ENCODE data around the gene P3R3URF.

P3R3URF gene

DNA sequence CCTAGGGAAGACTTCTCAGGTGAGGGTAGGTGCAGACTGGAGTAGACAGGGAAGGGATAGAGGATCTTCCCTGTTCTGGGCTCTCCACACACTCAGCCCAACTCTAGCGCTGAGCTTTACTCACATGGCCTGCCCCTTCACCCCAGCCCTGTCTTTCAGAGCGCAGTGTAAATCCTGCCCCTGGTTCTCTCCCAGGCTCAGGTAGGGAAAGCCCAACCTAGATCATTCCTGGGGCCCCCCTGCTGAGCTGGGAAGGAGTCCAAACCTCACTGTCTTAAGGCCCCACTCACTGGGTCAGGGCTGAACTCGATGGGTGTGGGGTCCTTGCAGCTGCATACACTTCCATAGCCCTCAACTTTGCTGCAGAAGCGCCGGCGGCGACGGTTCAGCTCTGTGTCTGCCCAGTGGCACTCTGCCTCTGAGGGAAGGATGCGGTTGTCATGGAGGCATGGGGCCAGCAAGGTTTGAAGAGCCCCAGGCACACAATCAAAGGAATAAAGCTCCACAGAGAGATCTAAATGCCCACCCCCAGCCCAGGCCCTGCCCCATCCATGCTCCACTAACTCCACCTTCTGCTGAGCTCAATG, 17.8 kb upstream of the P3R3URF start:
- DNase-seq (ENCODE audit: low read depth in 3 of 3): no peak

DNA sequence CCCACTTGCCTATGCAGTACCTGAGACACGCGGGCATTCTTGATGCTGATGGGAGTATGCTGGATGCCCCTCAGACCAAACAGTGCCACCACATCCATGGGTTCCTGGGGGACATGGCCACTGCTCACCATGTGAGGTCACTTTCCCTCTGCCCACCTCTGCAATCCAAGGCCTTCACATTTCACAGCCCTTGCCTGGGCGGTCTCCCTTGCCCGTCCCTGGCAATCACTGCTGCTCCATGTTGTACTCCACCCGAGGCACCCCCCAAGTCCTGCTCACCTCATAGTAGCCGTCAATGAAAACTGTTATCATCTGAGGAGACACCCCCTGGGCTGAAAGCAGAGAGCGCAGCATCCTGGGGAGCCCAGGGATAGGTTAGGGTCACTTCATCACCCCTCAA, 17.0 kb upstream of the P3R3URF start:
- no peak for DNase-seq (ENCODE audit: low read depth in 3 of 3)

DNA sequence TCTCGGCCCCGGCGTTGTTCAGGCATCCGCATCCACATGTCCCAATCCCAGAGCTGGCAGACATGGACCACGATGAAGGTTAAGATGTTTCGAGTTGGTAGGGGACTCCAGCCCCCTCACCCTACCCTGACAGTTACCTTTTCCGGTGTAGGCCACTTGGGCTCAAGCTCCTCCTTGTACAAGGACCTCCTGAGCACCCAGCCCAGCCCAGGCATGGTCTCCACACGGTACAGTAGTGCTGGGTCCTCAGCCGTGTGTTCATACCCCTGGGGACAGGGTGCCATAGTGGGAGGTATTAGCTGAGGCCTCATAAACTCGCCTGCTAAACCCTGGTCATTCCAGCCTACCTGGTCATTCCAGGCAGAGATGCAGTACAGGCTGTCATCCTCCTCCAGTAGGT, 15.9 kb upstream of the P3R3URF start:
- DNase-seq (ENCODE audit: low read depth in 3 of 3): no peak

DNA sequence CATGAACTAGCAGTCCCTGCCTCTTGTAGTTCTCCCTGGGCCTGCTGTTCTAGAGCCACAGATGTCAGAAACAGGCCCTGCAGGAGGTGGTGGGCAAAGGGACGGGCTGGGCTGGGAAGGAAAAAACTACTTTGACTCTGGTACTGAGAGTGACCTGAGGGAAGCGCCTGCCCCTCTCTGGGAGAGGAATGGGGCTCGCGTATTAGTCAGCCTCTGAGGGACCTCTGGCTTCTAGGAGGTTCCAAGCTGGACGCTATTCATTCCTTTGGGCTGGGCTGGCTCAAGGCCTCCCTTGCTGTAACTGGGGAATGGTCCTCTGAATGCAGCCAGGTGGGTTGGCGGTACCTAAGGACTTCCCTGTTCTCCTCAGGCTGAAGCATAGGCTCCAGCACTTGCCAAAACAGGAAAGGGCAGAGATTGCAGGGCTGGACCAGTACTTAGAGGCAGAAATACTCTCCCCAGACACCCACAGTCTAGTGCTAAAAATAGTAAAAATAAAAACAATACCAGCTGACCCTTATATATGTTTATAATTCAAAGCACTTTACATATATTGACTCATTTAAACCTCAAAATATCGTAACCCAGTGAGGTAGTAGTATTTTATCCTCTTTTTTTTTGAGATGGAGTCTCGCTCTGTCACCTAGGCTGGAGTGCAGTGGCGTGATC, 14.9 kb upstream of the P3R3URF start:
- no peak for DNase-seq (ENCODE audit: low read depth in 3 of 3)

DNA sequence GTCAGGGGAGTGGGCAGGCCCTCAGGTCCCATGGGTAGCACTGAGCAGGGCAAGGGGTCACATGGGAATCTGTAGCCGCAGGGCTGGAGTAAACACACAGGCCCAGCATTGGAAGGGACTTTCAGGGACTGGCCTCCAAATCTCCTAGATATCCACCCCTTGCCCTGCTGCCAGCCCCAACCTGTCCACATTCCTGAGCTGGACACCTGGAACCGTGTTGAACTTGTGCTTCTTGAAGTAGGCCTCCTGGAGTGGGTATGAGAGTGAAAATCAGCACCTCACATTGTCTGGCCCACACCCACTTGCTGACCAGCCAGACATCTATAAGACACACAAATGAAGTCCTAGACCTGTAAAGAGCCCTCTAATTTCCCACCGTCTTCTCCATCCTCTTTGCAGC, 14.3 kb upstream of the P3R3URF start:
- DNase-seq (ENCODE audit: low read depth in 3 of 3): no peak

DNA sequence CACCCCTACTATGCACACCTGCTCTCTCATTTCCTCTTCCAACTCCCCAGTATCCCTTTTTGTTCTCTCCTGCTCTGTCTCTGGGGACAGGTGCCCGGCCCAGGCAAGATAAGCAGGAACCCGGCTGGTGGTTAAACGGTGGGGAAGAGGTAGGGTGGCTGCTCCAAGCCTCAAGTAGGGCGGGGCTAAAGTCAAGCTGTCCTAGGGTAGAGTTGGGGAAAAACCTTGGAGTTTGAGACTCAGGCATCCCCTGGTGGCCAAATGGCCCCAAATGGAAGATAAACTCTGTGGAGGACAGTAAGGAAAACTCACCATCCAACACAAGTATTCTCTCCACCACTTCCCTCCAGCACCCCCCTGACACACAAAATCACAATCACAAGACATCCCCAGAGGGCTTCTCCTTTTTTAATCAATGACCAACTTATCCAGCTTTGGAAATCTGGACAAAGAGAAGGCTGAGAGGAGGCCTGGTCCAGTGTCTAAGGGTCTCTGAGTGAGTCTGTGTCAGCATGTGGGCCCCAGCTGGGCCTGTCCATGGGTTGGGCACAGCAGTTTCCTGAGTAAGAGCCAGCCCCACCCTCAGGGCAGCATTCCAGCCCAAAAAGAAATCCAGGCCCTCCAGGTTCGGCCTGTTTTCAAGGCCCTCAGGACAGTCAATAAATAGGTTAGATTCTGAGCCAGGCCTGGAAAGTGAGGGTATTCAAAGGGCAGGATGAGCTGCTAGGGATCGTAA, 12.2 kb upstream of the P3R3URF start:
- no peak for DNase-seq (ENCODE audit: low read depth in 3 of 3)

DNA sequence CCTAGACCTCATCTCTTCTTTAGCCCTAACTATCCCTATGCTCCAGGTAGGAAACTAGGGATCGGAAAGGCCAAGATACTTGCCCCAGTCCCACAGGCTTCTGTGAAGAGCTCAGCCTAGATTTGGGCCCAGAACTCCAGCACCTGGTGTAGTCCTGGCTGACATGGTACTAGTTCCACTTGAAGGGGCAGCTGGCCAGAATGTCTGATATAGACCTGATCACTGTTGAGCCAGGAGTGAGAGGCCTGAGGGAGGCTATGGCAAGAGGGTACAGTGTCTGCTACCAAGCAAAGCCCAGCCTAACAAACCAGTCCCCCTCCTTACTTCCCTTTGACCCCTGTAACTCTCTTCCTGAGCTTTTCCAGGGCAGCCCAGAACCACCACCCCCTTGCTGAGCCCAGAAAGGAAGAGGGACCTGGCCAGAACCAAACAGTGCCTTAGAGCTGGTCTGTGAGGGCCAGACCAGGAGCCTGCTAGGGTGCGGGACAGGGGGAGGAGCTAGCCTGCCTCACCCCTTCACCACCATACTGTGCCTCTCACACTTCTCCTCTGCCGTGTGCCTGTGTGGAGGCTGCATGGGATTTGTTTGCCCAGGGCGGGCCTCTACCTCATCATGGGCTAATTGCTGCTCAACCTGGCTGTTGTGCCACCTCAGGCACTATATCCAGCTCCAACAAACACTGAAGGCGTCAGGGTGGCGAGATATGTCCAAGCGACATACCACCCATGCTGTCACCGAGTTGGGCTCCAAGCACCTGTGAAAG, 11.0 kb upstream of the P3R3URF start:
- DNase-seq (ENCODE audit: low read depth in 3 of 3): no peak

DNA sequence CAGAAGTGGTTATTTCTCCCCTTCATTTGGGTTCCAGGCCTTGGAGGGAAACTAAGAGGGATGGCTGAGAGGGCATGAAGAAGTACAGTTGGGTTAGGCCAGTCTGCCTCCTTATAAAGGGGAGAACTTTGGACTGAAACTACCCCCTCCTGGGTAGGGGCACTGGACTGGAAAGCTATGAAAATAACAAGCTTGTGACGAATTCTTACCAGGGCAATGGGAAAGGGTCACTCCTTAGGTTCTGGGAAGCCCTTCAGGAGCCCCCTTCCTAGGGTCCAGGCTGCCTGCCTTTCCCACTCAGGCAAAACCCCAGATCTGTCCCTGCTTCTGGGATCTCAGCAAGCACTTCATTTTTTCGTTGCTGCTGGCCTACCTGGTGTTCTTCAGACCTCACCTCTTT, 9.8 kb upstream of the P3R3URF start:
- no peak for DNase-seq (ENCODE audit: low read depth in 3 of 3)

DNA sequence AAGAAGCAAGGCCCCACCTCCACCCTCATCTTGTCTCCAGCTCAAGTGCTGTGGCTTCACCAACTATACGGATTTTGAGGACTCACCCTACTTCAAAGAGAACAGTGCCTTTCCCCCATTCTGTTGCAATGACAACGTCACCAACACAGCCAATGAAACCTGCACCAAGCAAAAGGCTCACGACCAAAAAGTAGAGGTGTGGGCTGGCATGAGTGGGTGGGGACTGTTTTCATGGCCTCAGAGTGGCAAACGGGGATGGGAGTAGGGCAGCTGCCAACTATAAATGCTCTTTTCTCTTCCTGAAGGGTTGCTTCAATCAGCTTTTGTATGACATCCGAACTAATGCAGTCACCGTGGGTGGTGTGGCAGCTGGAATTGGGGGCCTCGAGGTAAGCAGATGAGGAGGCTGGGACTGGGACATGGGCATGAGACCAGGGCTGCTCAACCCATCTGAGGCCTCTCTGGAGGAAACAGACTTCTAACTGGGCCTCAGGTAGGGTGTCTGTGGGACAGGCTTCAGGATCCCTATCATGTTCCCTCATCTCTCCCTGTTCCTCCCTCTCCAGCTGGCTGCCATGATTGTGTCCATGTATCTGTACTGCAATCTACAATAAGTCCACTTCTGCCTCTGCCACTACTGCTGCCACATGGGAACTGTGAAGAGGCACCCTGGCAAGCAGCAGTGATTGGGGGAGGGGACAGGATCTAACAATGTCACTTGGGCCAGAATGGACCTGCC, 8.8 kb upstream of the P3R3URF start:
- DNase-seq (ENCODE audit: low read depth in 3 of 3): peak; percentile 37 to 60 (median 56)

DNA sequence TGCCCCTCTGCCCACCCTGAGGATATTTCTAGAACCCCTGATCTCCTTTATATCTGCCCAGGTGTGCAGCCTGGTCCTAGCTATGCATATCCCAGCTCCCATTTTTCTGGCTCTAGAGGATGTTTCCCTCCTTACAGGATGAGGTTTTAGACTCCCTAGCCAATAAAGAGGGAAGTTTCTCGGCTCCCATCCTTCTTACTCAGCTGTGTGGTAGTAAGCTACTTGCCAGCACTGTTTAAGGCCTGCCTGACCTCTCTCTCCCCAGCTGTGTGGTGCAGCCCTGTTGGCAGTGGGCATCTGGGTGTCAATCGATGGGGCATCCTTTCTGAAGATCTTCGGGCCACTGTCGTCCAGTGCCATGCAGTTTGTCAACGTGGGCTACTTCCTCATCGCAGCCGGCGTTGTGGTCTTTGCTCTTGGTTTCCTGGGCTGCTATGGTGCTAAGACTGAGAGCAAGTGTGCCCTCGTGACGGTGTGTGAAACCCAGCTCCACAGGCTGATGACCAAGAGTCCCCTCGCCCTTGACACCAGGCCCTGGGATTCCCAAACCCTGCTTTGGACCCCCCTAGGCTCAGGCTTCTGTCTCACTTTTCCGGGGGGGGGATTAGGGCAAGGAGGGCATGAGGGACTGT, 7.8 kb upstream of the P3R3URF start:
- DNase-seq (ENCODE audit: low read depth in 3 of 3): no peak

DNA sequence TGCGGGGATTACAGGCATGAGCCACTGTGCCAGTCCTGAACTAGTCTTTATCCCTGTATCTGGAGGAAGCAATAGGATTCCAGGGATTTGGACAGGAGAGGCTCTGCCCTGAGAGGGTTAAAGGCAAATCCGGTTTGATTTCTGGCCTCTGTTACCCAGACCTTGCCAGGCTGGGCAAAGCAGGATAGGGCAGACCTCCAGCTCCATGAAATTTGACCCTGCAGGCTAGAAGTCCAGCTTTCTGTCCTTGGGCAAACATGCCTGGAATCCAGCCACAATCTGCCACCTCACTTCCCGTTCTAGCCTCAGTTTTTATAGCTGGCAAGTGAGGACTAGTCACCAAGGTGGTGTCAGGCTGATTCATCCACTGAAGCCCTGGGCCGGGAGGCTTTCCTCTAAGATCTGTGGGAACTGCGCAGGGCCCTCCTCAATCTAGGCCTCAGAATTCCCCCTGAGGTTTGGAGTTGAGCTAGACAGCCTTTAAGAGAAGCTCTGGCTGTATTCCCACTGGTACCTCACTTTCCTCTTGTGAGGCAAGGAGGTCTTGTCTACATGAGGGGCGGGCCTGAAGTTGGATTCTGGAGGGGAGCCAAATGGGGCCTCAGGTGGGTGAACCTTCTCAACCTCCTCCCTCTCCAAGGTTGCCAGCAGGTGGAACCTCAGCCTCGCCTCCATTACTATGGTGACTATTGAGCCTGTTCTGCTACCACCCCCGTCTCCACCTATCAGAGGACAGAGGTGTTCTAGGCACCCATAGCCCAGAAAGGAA, 7.0 kb upstream of the P3R3URF start:
- DNase-seq (ENCODE audit: low read depth in 3 of 3): no peak

DNA sequence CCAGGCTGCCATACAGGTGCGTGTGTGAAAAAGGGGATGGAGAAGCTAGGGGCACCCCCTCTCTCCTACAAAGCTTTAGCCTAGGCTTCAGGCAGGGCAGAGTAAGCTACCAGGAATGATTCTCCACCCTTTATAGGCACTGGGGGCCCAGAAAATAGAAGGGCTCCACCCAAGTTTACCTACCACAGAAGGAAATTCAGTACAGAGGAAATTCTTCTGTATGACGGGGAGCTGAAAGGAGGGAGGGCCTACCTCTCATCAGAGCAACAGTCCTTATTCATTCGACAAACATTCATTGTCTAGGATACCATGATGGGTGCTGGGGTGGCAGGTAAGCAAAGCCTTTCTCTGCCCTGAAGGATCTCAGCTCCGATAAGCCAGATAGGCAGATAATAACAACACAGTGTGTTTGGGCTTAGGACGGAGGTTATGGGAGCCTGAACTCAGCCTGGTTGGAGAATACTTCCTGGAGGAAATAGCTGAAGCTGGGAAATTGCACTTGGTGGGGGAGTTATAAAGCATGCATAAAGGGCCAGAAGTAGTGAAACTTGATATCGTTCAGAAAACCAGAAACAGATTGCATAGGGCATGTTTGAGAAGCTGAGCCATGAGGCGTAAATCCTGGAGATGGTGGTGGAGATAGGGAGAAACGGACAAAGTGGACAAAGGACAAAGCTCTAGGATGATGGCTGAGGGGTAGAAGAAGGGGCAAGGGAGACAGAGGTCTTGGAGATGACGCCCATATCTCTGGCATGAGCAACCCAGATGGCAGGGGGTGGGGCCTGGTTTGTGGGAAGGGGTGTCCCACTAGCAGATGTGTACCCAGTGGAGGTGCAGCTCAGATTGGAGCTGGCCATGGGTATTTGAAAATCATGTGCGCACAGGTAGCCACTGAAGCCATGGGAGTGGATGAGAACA, 5.3 kb upstream of the P3R3URF start:
- no peak for DNase-seq (ENCODE audit: low read depth in 3 of 3)

DNA sequence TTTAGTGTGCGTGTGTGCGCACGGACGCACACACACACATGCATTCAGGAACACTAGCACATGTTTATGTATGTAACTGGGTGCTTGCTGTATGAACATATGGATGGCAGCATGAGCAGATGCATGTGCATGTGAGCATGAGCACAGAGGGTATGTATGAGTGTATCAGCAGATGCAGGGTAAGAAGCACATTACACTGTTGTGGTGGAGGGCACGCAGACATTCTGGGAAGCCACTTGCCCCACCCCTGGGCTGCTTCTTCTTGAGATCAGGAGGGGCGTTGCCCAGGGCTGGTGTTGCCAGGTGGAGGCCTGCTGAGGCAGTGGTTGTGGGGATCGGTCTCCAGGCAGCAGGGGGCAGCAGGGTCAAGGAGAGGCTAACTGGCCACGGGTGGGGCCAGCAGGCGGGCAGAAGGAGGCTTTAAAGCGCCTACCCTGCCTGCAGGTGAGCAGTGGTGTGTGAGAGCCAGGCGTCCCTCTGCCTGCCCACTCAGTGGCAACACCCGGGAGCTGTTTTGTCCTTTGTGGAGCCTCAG, 3.9 kb upstream of the P3R3URF start:
- DNase-seq (ENCODE audit: low read depth in 3 of 3): no peak

DNA sequence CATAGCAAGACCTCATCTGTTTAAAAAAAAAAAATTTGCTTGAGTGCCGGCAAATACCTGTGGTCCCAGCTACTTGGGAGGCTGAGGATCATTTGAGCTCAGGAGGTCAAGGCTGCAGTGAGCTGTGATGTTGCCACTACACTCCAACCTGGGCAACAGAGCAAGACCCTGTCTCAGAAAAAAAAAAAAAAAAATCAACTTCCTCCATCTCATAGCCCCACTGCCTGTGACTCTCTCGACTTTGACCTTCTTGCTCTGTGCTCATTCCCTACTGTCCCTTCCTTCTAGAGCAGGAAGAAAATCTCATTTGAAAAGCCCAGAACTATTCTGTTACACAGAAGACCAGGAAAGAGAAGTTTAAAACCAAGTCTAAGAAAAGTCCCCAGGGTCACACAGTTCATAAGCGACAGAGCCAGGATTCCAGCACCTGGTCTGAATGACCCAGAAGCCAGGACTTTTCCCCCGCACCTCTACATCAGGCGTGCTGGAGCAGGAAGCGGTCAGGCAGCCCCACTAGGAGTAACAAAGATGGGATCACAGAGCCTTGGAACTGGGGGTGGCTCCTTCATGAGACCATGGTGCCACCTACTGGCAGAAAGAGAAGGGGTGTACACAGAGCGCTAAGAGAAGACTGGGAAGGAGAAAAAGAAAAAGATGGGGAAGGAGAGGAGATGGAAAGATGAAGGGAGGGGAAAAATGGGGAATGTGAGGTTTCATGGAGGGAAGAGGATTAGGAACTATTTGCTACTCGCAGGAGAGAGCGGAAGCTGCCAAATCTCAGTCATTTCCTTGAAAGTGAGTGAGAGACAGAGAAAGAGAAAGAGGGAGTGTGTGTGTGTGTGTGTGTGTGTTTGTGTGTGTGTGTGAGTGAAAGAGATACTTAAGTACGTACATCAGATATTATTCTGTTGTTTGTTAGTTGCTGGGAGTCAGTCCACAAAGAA, 3.1 kb upstream of the P3R3URF start:
- DNase-seq (ENCODE audit: low read depth in 3 of 3): peak in 2 of 3 experiments; percentile 46 to 64

DNA sequence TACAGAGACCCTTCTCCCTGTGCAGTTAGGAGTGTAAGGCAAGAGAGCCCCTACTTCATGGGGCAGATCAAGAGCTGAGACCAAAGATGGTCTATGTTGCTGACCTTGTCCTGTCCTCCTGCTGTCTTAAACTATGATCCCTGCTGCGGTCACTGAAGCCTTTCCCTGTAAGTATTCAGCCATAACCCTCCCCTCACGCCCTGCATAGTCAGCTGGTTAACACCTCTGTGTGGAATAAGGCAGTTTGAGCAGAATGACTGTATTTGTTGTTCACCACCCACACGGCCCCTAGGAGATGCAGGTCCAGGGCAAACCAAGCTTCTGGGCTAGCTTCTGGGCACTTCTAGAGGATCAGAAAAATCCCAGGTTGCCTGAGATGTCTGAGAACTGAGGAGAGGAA, 1.0 kb downstream of the P3R3URF start:
- DNase-seq (ENCODE audit: low read depth in 3 of 3): no peak

DNA sequence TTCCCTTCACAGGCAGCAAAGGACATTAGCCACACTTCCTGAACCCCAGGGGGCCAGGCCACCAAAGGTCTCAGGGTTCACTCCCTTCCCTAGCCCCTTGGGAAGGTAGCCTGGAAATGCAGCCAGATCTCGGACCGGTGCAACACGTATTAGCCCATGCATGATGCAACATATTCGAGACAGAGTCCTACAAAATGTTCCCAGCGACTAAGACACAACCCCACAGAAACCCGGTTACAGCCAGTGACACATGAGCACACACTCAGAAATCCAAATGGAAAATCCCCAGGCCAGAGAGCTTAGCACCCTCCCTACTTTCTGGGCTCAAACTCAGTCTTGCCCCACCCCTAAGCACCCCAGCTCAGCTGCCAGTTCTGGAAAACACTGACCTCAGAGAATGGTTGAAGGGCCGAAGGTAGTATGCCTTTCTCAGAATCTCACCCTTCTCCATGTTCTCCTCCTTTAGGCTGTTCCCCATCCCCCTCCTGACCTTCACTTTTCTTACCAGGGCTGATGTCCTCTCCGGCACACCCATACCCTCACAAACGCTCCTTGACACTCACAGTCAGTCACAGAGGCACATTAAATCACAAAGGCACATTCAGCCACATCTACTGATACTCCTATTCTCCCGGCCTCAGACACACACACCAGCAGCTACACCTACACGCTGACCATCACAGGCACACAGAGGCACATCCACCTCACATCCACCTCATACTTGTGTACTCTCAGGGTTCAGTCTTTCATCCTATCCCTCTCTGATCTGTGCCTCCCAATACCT, 1.6 kb downstream of the P3R3URF start, which contains the start of gene TSPAN1:
Gene TSPAN1 (plus strand): TSS at position 640 of the 784 bp plus-strand sequence. CDS start 6,021 bp downstream, outside the sequence.
- no peak for DNase-seq (ENCODE audit: low read depth in 3 of 3)

DNA sequence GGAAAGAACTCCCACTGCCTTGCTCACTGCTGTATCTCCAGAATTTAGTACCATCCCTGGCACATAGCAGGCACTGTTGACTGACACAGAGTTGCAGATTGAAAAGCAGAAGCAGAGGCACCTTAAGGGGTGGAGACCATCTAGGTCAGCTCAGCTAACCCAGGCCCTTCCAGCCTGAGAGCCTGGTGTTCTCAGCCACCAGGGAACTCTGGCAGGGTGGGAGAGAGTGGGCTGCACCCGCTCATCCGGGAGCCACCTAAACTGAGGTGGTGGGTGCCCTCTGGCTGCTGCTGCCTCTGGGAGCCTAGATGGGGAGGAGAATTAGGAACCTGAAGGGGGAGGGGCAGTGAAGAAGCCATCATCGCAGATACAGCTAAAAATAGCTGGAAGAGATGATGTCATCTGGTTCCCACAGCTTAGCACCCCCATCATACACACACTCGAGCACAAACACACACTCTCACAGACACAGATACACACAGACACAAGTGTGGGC, 2.9 kb downstream of the P3R3URF start:
- no peak for DNase-seq (ENCODE audit: low read depth in 3 of 3)
